Activated CD8-positive, alpha-beta memory T cell treated with anti-CD3 and anti-CD28 coated beads, Interleukin-2, amount 50 U/mL, for 24 hours (primary cell): ENCODE measurements around the gene MYRIP.
"Not testable (repeated sequence)": the region's sequence is repeated elsewhere in the genome, so short reads cannot be mapped to it uniquely, and the experiment has no call there.

Experiments used
- DNase-seq: peaks from one replicate; pipeline ENCODE4 v3.0.0-alpha.2; 2020; ENCODE audit errors: extremely low read depth

The MYRIP gene

GRCh38 chr3:40281995-40282394 lies 472.6 kb downstream of the MYRIP start:
- DNase-seq, result no peak

- not testable (repeated sequence) for DNase-seq
Measured at GRCh38 chr3:40283057-40283456, 473.6 kb downstream of the MYRIP start.

- no peak for DNase-seq
Measured at GRCh38 chr3:40287248-40287647, 477.8 kb downstream of the MYRIP start.

GRCh38 chr3:40290396-40290795 lies 481.0 kb downstream of the MYRIP start:
- no peak for DNase-seq

- DNase-seq, result no peak
Measured at GRCh38 chr3:40291471-40291870, 482.1 kb downstream of the MYRIP start.

- no peak for DNase-seq
Measured at GRCh38 chr3:40292637-40293349, 483.4 kb downstream of the MYRIP start.

GRCh38 chr3:40294434-40294833 lies 485.0 kb downstream of the MYRIP start:
- DNase-seq, result no peak

GRCh38 chr3:40298075-40298474 lies 488.7 kb downstream of the MYRIP start:
- no peak for DNase-seq

- DNase-seq, result no peak
Measured at GRCh38 chr3:40299130-40299720, 489.8 kb downstream of the MYRIP start.

- DNase-seq, result no peak
Measured at GRCh38 chr3:40299721-40300335, 490.4 kb downstream of the MYRIP start.

GRCh38 chr3:40302784-40303183 lies 493.4 kb downstream of the MYRIP start:
- no peak for DNase-seq

- no peak for DNase-seq
Measured at GRCh38 chr3:40304352-40304751, 494.9 kb downstream of the MYRIP start.

- DNase-seq, result no peak
Measured at GRCh38 chr3:40306336-40306735, 496.9 kb downstream of the MYRIP start.

- no peak for DNase-seq
Measured at GRCh38 chr3:40307176-40307575, 497.8 kb downstream of the MYRIP start.

GRCh38 chr3:40308725-40309417 lies 499.5 kb downstream of the MYRIP start:
- DNase-seq, result no peak

GRCh38 chr3:40309418-40309924 lies 500.1 kb downstream of the MYRIP start, which contains the start of gene EIF1B:
Gene EIF1B (plus strand): TSS chr3:40309707. CDS start chr3:40309942, 235 bp downstream.
- peak; percentile 97 for DNase-seq
